Stimulated activated CD4-positive, alpha-beta T cell treated with anti-CD3 and anti-CD28 coated beads, Interleukin-4, amount 100 ng/mL, for 24 hours (primary cell): Measurements from ENCODE around the gene SLC35G1.

Source experiments
- DNase-seq: peaks from one replicate; pipeline ENCODE4 v3.0.0-alpha.2; 2020

The SLC35G1 gene

GRCh38 chr10:93893646-93894515 is at the start of gene SLC35G1:
SLC35G1 (plus strand) TSS chr10:93893978; CDS start chr10:93894034, 56 bp downstream.
- peak; percentile 66 for DNase-seq

GRCh38 chr10:93844979-93845626 is 48.7 kb upstream of the SLC35G1 start:
- DNase-seq, result no peak

- no peak for DNase-seq
Observed at GRCh38 chr10:93849593-93849992, 44.2 kb upstream of the SLC35G1 start.

- DNase-seq, result no peak
Observed at GRCh38 chr10:93850031-93851015, 43.5 kb upstream of the SLC35G1 start.

GRCh38 chr10:93851169-93851568 is 42.6 kb upstream of the SLC35G1 start:
- DNase-seq, result no peak

GRCh38 chr10:93852476-93853095 is 41.2 kb upstream of the SLC35G1 start:
- no peak for DNase-seq

GRCh38 chr10:93854975-93855374 is 38.8 kb upstream of the SLC35G1 start:
- DNase-seq, result no peak

- DNase-seq, result no peak
Observed at GRCh38 chr10:93856349-93857145, 37.2 kb upstream of the SLC35G1 start.

GRCh38 chr10:93859049-93859655 is 34.6 kb upstream of the SLC35G1 start:
- DNase-seq, result no peak

GRCh38 chr10:93861825-93862224 is 32.0 kb upstream of the SLC35G1 start:
- DNase-seq, result no peak

GRCh38 chr10:93865794-93866425 is 27.9 kb upstream of the SLC35G1 start:
- DNase-seq, result no peak

GRCh38 chr10:93867525-93867924 is 26.3 kb upstream of the SLC35G1 start:
- DNase-seq, result no peak

GRCh38 chr10:93871671-93872204 is 22.0 kb upstream of the SLC35G1 start:
- no peak for DNase-seq

GRCh38 chr10:93872375-93873158 is 21.2 kb upstream of the SLC35G1 start:
- no peak for DNase-seq

- DNase-seq, result no peak
Observed at GRCh38 chr10:93873420-93874115, 20.2 kb upstream of the SLC35G1 start.

GRCh38 chr10:93874309-93875031 is 19.3 kb upstream of the SLC35G1 start:
- no peak for DNase-seq

- DNase-seq, result no peak
Observed at GRCh38 chr10:93875032-93875358, 18.8 kb upstream of the SLC35G1 start.

- no peak for DNase-seq
Observed at GRCh38 chr10:93876381-93876780, 17.4 kb upstream of the SLC35G1 start.
